Thoracic aorta (tissue), 2 donors: Measurements from ENCODE around the gene SMTNL2. TPM values are rescaled to one million over a fixed set of nuclear protein-coding genes. Genes with fewer than 3 reads are reported as not detected.

ENCODE experiments used
- ATAC-seq: fragments of 150-250 bp; one replicate; pipeline ENCODE4 v1.8.0; 2017; ENCODE audit warnings: low read depth; ENCODE audit not compliant: insufficient number of reproducible peaks, low FRiP score
- DNase-seq: peaks from one replicate; pipeline ENCODE4 v3.0.0-alpha.2; 2020; ENCODE audit warnings: low spot score
- H3K27ac ChIP-seq, 2 donors: fragments of 200-600 bp; sonication (generic); 1 replicate in 1 of 2; 2 replicates in 1 of 2; pipeline ENCODE4 v1.5.1; 2016; ENCODE audit warnings: mild to moderate bottlenecking in 2 of 2, moderate library complexity in 2 of 2
- H3K27me3 ChIP-seq: fragments of 200-600 bp; sonication (generic); replicated peaks from 2 replicates; pipeline ENCODE4 v1.6.0; 2016; ENCODE audit warnings: mild to moderate bottlenecking; ENCODE audit not compliant: insufficient read depth
- H3K36me3 ChIP-seq: fragments of 200-600 bp; sonication (generic); one replicate; pipeline ENCODE4 v1.5.1; 2016
- H3K4me1 ChIP-seq, 2 donors: fragments of 200-600 bp; sonication (generic); 1 replicate in 1 of 2; 2 replicates in 1 of 2; pipeline versions ENCODE4 v1.5.1 to v1.6.0; 2016; ENCODE audit warnings: low read depth in 2 of 2, mild to moderate bottlenecking in 1 of 2; ENCODE audit not compliant: control insufficient read depth in 1 of 2
- H3K4me3 ChIP-seq: fragments of 200-600 bp; sonication (generic); 2 replicates; pipeline ENCODE4 v1.5.1; 2016; ENCODE audit warnings: mild to moderate bottlenecking
- H3K9me3 ChIP-seq: fragments of 200-600 bp; sonication (generic); 2 replicates; pipeline ENCODE4 v1.5.1; 2016
- CTCF ChIP-seq: fragments of 200-600 bp; sonication (generic); IDR thresholded peaks from one replicate; pipeline ENCODE4 v1.5.1; 2019; ENCODE audit warnings: antibody characterized with exemption
- total RNA-seq, 2 donors: library from RNA; depleted of rRNA; stranded (reverse); fragments of >200 nt; gene quantifications; one replicate each; pipeline versions ENCODE4 v1.1.0 to v1.2.3, GENCODE V29; 2016

SMTNL2 gene
- total RNA-seq, 2 donors from 2014 or later, result 2.6 to 2.8 TPM

- H3K36me3 ChIP-seq, result peaks cover 50% of the 10 kb centered on the region
- no peak overlapping the region for H3K4me3 ChIP-seq
Measured at GRCh38 chr17:4549781-4550533, 34.4 kb upstream of the SMTNL2 start.

GRCh38 chr17:4550534-4551039, 33.7 kb upstream of the SMTNL2 start:
- Histone ChIP-seq H3K4me3 (no peak overlapping the region), H3K36me3 (peaks cover 50% of the 10 kb centered on the region), H3K27ac (no peak overlapping the region), H3K9me3 (no peaks in the 10 kb centered on the region), H3K27me3 (no peaks in the 10 kb centered on the region), H3K4me1 (peaks cover 8 to 15% of the 10 kb centered on the region in 2 donors)
- ATAC-seq (no peak), DNase-seq (no peak)
- TF ChIP-seq CTCF, result no peak

More at GRCh38 chr17:4549781-4550533, 34.4 kb upstream of the SMTNL2 start:
- no peak for ATAC-seq
- Histone ChIP-seq H3K9me3 (no peaks in the 10 kb centered on the region), H3K27me3 (no peaks in the 10 kb centered on the region), H3K4me1 (peaks cover 8 to 13% of the 10 kb centered on the region in 2 donors), H3K27ac (no peak overlapping the region)
- DNase-seq, result no peak
- TF ChIP-seq CTCF, result no peak

- no peak overlapping the region for H3K27ac ChIP-seq
- no peaks in the 10 kb centered on the region for H3K27me3 ChIP-seq
- DNase-seq, result no peak
- TF ChIP-seq CTCF, result no peak
- H3K9me3 ChIP-seq, result no peaks in the 10 kb centered on the region
- ATAC-seq, result no peak
- peaks cover 13 to 20% of the 10 kb centered on the region in 2 donors for H3K4me1 ChIP-seq
- peaks cover 49% of the 10 kb centered on the region for H3K36me3 ChIP-seq
- H3K4me3 ChIP-seq, result no peak overlapping the region
Measured at GRCh38 chr17:4551141-4551540, 33.2 kb upstream of the SMTNL2 start.

GRCh38 chr17:4551796-4552525, 32.4 kb upstream of the SMTNL2 start:
- Histone ChIP-seq H3K9me3 (no peaks in the 10 kb centered on the region), H3K36me3 (peaks cover 41% of the 10 kb centered on the region), H3K27ac (no peak overlapping the region), H3K4me1 (peaks cover 14 to 22% of the 10 kb centered on the region in 2 donors), H3K27me3 (no peaks in the 10 kb centered on the region), H3K4me3 (no peak overlapping the region)
- DNase-seq, result no peak
- TF ChIP-seq CTCF, result no peak
- no peak for ATAC-seq

- Histone ChIP-seq H3K4me3 (no peak overlapping the region), H3K27ac (no peak overlapping the region), H3K36me3 (peaks cover 28% of the 10 kb centered on the region), H3K27me3 (no peaks in the 10 kb centered on the region), H3K4me1 (peaks cover 14 to 22% of the 10 kb centered on the region in 2 donors), H3K9me3 (no peaks in the 10 kb centered on the region)
- DNase-seq (no peak), ATAC-seq (no peak)
- no peak for TF ChIP-seq CTCF
Measured at GRCh38 chr17:4553669-4554068, 30.7 kb upstream of the SMTNL2 start.
